MM.1S (cell line): ENCODE data around the gene CEP70.

Experiments used
- EZH2 ChIP-seq: fragments of 300-600 bp; sonication (generic); optimal IDR thresholded peaks from 2 replicates; pipeline ENCODE3; 2017; ENCODE audit warnings: low read depth, mild to moderate bottlenecking, antibody characterized with exemption, low read length, mixed read lengths
- EZH2phosphoT487 ChIP-seq: fragments of 300-600 bp; sonication (generic); IDR thresholded peaks from 2 replicates; pipeline ENCODE4 v1.6.1; 2018; ENCODE audit warnings: antibody characterized with exemption, low read length
- TF ChIP-seq, protein P1 (sequence below): fragments of 300-600 bp; sonication (generic); IDR thresholded peaks from 2 replicates; pipeline ENCODE4 v1.5.1; 2016; ENCODE audit warnings: antibody characterized with exemption, low read length, mixed read lengths

DNA sequence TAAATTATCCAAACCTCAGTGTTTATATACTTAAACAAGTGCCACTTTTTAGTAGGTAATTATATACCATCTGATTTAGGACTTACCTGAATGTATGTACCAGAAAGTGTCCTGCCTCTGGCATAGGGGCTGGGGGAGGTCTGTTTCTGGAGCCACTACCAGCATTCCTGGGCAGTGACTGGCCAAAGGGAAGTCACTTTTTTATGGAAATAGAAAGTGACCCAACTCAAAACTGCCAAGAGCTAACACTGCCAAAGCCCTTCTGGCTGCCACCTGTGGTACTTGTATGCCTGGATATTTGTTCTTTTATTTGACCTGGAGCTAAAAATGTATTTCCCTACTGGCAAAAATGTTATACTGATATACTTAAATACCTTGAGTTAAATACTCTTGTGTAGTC lies 116.9 kb downstream of the CEP70 start:
- TF ChIP-seq, protein P1, sequence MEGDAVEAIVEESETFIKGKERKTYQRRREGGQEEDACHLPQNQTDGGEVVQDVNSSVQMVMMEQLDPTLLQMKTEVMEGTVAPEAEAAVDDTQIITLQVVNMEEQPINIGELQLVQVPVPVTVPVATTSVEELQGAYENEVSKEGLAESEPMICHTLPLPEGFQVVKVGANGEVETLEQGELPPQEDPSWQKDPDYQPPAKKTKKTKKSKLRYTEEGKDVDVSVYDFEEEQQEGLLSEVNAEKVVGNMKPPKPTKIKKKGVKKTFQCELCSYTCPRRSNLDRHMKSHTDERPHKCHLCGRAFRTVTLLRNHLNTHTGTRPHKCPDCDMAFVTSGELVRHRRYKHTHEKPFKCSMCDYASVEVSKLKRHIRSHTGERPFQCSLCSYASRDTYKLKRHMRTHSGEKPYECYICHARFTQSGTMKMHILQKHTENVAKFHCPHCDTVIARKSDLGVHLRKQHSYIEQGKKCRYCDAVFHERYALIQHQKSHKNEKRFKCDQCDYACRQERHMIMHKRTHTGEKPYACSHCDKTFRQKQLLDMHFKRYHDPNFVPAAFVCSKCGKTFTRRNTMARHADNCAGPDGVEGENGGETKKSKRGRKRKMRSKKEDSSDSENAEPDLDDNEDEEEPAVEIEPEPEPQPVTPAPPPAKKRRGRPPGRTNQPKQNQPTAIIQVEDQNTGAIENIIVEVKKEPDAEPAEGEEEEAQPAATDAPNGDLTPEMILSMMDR = no peak
- TF ChIP-seq EZH2 (no peak), EZH2phosphoT487 (no peak)
